Activated CD8-positive, alpha-beta memory T cell treated with anti-CD3 and anti-CD28 coated beads for 24 hours (primary cell): Measurements from ENCODE around the gene SWAP70.
"Not testable (repeated sequence)": the region's sequence is repeated elsewhere in the genome, so short reads cannot be mapped to it uniquely, and the experiment has no call there.

Experiments
- DNase-seq: peaks from one replicate; pipeline ENCODE4 v3.0.0-alpha.2; 2020

SWAP70 gene

DNA sequence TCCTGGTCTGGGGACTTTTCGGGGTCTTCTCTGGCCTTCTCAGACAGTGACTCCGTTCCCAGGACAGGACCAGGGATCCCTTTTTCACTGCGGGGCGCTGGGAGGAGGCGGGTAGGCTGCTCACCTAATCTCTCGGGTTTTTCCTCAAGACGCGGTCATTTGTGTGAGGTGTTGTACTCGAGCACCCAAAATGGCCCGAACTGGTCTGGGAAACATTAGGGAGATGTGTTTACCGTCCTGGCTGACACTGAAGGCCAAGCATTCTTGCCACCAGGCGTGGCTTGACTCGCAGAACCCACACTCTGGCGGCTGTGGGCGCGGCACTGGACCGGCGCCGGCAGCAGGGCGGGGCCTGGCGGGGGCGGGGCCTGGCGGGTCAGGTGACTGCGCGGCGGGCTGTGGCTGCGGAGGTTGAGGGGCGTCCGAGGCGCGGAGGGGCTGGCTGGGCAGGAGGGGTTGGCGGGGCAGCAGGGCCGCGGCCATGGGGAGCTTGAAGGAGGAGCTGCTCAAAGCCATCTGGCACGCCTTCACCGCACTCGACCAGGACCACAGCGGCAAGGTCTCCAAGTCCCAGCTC, at the start of gene SWAP70:
TSS of gene SWAP70 (plus strand) at position 379 of the 577 bp plus-strand sequence. CDS start at position 482, 103 bp downstream.
- peak; percentile 91 for DNase-seq

DNA sequence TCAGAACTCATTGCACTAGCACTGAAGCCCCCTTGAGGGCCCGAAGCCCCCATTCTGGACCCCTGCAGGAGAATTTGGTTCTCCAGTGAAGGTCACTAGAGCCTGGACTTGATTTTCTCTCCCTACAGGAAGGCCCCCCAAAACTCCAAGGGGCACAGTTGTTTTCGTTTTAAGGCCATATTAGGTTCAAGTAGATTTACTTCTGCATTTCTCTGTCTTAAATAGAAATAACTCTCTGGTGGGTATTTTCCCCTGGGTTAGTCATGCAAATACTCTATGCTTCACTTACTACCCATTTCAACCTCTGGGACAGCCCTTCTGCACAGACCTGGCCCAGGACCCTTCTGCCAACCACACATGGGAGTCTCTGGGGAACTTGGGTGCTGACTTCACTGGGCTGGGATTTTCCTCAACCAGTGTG, 48.8 kb upstream of the SWAP70 start:
- no peak for DNase-seq

- no peak for DNase-seq
Measured at GRCh38 chr11:9616042-9616675, 47.7 kb upstream of the SWAP70 start.

DNA sequence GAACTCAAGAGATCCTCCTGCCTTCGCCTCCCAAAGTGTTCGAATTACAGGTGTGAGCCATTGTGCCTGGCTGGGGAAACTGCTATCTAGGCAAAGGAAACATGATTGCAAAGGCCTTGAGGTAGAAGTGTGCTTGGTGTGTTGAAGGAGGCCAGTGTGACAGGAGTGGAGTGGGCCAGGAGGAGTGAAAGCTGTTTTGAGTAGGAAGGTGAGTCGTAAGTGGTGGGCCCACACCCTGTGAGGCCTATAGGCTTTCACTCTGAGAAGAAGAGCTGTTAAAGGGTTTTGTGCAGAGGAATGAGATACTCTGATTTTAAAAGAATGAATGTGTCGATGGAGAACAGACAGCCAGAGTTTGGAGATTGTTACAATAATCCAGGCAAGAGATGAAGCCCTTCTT, 47.0 kb upstream of the SWAP70 start:
- no peak for DNase-seq

GRCh38 chr11:9617940-9618339, 45.9 kb upstream of the SWAP70 start:
- no peak for DNase-seq

GRCh38 chr11:9619004-9619403, 44.9 kb upstream of the SWAP70 start:
- no peak for DNase-seq

DNA sequence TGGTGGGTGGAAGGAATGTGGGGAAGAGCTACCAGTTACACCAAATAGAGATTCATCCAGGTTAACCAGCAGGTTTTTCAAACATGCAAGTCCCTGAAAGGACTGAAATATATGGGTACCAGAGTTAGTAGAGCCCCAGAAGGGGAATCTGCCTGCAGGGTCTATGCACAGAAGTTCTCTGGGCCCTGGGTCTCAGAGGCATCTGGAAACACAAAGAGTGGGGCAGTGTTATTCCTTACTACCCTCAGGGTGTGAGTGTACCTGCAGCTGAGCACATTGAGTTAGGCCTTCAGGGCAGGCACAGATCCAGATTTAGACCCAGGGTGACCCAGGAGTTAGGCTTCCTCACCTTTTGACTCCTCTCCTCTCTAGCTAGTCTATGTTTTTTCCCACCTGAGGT, 43.9 kb upstream of the SWAP70 start:
- no peak for DNase-seq

GRCh38 chr11:9622353-9622752, 41.5 kb upstream of the SWAP70 start:
- not testable (repeated sequence) for DNase-seq

DNA sequence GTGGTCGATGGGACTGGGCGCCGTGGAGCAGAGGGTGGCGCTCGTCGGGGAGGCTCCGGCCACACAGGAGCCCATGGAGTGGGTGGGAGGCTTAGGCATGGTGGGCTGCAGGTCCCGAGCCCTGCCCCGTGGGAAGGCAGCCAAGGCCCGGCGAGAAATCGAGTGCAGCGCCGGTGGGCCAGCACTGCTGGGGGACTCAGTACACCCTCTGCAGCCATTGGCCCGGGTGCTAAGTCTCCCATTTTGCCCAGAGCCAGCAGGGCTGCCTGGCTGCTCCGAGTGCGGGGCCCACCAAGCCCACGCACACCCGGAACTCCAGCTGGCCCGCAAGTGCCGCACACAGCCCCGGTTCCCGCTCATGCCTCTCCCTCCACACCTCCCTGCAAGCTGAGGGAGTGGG, 40.8 kb upstream of the SWAP70 start:
- not testable (repeated sequence) for DNase-seq

DNA sequence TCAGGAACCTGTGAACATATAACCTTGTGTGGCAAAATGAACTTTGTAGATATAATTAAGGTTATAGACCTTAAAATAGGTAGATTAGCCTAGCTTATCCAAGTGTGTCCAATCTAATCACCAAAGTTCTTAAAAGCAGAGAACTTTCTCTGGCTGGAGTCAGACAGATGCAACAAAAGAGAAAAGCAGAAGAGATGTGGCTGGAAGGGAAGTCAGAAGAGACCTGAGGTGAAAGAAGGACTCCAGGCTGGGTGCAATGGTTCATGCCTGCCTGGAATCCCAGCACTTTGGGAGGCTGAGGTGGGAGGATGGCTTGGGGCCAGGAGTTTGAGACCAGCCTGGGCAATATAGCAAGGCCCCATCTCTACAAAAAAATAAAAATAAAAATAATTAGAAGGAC, 39.4 kb upstream of the SWAP70 start:
- no peak for DNase-seq

- DNase-seq: no peak
Measured at GRCh38 chr11:9625162-9625561, 38.7 kb upstream of the SWAP70 start.

GRCh38 chr11:9625728-9626127, 38.1 kb upstream of the SWAP70 start:
- no peak for DNase-seq

DNA sequence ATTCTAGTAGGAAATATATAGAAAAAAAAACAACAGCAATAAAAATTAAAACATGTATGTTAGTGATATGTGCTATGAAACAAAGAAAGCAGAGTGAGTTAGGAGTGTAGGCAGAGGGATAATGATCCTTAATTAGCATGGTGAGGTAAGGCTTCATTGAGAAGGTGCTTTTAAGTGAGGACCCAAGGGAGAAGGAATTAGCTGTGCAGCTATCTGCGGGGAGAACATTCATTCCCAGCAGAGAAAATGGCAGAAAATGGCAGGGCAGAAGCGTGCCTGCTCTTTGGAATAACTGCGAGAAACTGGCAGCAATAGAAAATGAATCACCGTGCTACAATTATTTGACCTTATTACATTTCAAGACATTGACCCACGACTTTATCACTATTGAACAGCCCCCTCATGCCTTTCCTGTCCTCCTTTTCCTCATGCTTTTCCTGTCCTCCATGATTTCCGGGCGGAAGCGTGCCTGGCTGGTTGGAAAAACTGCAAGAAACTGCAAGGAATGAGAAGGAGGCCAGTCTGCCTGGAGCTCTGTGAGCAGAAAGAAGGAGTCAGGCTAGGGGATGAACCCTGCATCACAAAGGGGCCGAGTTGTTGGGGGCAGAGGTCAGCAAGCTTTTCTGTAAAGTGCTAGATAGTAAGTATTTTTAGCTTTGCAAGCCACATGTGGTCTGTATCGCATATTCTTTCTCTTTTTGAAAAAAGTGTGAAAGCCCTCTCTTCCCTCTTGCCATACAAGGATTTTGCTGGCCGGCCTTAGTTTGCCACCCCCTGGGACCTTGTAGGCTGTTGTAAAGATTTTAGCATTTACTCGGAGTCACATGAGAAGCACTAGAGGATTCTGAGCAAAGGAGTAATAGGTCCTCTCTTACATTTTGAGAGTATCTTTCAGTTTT, 37.1 kb upstream of the SWAP70 start:
- no peak for DNase-seq

GRCh38 chr11:9629064-9629463, 34.8 kb upstream of the SWAP70 start:
- DNase-seq: no peak

DNA sequence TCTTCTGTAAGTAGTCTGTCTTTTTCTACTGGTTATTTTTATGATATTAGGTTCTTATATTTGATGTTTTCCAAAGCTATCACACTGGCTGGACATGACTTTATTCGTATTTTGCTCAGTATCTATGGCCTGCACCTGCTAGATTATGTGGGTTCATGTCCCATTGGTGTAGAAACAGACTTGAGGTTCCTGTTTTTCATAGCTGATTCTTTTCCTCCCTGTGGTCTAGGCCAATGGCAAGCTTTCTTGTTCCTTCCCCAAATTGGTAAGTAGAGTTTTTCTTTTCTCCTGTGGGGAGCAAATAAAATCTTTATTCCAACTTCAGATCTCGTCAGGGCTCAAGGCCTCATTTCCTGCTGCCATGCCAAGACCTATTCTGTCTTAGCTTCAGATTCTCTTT, 30.2 kb upstream of the SWAP70 start:
- no peak for DNase-seq

- no peak for DNase-seq
Measured at GRCh38 chr11:9636691-9637090, 27.2 kb upstream of the SWAP70 start.

GRCh38 chr11:9639099-9639498, 24.8 kb upstream of the SWAP70 start:
- no peak for DNase-seq

- no peak for DNase-seq
Measured at GRCh38 chr11:9639985-9640384, 23.9 kb upstream of the SWAP70 start.

DNA sequence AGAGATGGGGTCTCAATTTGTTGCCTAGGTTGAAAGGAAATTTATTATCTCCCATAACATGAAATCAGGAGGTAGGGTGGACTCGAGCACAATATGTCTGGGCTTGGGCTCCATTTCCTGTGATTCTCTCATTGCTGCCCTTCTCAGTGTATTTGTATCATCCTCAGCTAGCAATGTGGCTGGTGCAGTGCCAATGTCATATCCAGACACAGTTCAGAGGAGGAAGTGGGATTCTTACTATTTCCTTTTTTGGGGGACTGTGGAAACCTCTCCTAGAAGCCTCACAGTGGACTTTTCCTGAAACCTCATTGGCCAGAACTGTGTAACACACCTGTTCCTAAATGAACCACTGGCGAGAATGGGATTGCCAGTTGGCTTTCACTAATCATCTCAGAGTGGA, 21.0 kb upstream of the SWAP70 start:
- DNase-seq: no peak

GRCh38 chr11:9643751-9644150, 20.1 kb upstream of the SWAP70 start:
- no peak for DNase-seq

DNA sequence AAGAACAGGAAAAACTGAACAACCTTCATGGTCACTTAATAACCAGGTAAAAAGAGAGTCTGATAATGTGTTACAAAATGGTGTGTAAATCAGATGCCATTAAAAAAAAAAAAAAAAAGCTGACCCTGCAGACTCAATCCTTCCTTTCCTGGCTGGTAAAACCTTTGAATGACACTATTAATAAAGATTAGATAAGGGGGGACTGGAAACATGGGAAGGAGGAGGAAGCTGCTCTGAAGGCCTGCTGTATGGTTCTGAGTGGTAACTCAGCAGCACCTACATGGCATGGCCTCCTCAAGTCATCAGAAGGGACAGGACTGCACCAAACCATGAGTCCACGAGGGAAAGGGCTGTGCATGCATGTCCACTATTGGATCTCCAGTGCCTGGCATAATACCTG, 18.0 kb upstream of the SWAP70 start:
- no peak for DNase-seq

DNA sequence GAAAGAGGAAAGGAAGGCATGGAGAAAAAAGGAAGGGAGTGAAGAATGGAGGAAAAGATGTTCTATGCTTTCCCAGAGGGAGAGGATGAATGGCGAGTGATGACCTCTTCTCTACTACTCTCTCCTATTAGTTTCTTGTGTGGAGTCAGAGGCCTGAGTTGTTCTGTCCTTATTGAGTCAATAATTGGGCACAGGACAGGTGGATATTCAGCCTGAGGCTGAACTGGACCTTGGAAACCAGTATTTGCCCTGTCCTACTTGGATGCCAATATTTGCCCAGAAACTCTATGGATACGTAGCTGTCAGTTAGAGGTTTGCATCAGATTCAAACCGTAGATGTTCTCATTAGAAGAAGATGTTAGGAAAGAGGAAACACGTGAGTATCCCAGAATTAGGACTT, 17.6 kb upstream of the SWAP70 start:
- no peak for DNase-seq

GRCh38 chr11:9651481-9651880, 12.4 kb upstream of the SWAP70 start:
- no peak for DNase-seq
